ENCODE data around the gene PDGFA.

DNA sequence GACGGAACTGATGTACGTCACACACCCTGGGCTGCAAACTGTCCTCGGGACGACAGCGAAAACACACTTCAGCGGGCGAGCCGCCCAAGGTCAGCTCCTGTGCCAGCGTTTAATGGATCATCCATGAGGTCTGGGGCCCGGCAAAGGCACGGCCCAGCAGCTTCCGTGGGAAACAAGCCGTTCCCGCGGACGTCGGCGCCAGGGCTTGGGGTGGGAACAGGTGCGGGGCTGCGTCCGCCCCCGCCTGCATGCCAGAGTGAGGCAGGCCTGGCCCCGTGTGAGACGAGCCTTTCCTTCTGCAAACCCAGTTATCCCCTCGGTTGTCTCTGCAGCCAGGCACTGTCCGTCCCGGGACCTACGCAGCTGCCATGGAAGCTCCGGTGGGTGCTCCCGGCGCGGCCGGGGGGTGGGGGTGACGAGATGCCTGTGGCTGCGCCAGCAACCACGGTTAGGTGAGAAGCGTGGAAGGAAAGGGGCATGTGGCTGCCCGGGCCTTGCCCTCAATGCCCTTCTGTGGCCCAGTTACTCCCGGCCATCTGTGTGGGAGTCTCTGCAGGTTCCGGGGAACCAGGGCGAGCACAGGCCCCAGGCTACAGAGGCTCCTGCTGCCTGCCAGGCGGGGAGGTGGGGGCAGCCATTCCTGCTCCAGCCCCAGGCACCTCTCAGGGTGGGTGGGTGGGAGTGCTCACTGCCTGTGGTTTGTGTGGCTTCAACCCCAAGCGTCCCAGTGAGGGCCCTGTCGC lies 42.2 kb upstream of the PDGFA start:
- TF ChIP-seq CTCF (IDR thresholded peaks at IDR 0.05): no peak
- no peak for TF ChIP-seq POLR2AphosphoS5 (IDR thresholded peaks at IDR 0.05; ENCODE audit: insufficient read depth in 1 of 2, low read depth in 1 of 2)
